IPS-NIHi7 (cell line): Measurements from ENCODE around the gene MYL6.

Experiments
- DNase-seq: peaks from one replicate; pipeline ENCODE4 v3.0.0; 2012; ENCODE audit warnings: mixed read lengths; ENCODE audit errors: extremely low spot score

MYL6 gene

DNA sequence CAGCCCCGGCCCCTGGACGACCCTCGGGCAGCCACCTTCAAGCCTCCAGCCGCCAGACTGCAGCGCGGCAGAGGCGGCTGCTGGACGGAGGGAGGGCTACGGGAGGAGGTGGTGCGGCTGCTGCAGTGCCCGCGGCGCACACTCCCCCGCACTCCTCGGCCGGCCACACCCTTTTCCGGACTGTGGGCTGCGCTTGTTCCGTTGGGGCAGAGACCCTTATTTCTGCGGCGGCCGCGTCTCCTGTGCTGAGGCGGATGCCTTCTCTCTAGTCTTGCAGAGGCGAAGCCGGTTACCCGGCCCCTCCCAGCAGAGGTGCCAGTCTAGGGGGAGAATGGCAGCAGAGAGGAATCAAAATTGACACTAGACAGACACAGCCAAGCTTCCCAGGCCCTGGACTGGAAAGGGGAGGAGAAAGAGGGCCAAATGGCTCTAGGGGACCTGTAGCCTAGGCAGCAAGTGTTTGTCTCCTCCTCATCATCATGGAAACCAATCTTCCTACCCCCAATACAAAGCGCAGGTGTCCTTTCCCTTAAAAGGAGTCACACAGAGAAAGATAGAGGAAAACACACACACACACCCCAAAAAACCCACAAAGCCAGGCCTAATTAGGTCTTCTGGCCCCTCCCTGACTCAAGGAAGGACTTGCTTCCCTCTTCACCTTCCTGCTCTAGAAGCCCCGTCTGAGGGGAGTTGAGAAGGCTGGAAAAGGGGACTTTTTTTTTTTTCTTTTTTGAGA is 28.8 kb upstream of the MYL6 start:
- DNase-seq: peak; percentile 79

GRCh38 chr12:56129942-56130495 is 28.1 kb upstream of the MYL6 start:
- DNase-seq: no peak

GRCh38 chr12:56130876-56131275 is 27.3 kb upstream of the MYL6 start:
- no peak for DNase-seq

DNA sequence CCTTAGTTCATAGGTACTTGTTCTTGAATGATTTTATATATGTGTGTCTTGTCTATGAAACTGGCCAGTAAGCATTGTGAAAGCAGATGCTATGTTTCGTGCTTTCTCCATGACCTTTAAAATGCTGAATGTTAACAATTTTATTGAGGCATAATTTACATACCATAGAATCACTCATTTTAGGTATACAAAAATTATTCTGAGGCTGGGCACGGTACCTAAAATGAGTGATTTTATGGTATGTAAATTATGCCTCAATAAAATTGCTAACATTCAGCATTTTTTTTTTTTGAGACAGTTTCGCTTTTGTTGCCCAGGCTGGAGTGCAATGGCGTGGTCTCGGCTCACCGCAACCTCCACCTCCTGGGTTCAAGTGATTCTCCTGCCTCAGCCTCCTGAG is 23.3 kb upstream of the MYL6 start:
- no peak for DNase-seq

- DNase-seq: no peak
Measured at GRCh38 chr12:56137853-56138571, 20.1 kb upstream of the MYL6 start.

GRCh38 chr12:56141946-56142784 is 16.0 kb upstream of the MYL6 start:
- DNase-seq: no peak

- DNase-seq: no peak
Measured at GRCh38 chr12:56143217-56143616, 14.9 kb upstream of the MYL6 start.

GRCh38 chr12:56143870-56144269 is 14.3 kb upstream of the MYL6 start:
- no peak for DNase-seq

DNA sequence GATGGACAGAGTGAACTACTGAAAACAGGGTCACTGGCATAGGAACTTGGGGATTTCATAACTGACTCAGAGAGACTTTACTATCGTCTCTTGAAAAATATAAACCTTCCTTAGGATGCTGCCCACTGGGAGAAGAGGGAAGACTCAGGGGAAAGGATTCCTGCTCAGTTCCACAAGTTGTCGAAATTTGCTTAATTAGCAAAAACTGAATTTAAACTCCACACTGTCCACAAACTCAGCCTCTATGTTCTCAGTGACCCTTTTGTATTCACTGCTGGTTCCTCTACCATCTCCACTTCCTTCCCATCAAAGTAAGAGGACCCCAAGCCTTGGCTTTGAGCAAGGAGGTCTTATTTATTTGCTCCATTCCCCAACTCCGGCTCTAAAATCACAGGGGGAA is 12.9 kb upstream of the MYL6 start:
- DNase-seq: no peak

DNA sequence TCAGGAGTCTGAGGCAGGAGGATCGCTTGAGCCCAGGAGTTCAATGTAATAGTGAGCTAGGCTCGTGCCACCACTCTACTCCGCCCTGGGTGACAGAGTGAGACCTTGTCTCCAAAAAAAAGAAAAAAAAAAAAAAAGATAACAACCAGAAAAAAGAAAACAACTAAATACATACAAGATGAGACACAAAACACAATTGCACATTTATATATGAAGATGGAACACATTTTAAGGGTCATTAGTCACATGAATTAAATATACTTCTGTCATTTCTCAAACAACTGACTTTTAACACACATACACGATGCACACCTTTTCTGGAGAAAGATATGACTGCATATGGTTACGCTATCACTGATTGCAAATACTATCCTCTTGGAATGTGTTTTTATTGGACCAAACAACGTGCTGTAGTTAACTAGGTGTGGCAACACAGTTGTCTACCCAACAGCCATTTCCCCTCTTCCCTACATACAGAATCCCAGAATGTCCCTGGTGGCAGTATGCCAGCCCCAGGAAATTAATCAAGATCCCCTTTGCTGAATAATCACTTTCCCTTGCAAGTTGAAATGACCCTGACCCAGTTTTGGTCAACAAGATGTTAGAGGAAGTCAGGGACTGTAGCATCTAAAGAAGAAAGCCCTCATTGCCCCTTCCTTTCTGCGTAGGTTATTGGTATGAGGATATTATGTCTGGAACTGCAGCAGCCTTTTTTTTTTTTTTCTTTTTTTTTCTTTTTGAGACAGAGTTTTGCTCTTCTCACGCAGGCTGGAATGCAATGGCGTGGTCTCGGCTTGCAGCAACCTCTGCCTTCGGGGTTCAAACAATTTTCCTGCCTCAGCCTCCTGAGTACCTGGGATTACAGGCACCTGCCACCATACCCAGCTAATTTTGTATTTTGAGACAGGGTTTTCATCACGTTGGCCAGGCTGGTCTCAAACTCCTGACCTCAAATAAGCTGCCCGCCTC is 11.4 kb upstream of the MYL6 start:
- DNase-seq: no peak

DNA sequence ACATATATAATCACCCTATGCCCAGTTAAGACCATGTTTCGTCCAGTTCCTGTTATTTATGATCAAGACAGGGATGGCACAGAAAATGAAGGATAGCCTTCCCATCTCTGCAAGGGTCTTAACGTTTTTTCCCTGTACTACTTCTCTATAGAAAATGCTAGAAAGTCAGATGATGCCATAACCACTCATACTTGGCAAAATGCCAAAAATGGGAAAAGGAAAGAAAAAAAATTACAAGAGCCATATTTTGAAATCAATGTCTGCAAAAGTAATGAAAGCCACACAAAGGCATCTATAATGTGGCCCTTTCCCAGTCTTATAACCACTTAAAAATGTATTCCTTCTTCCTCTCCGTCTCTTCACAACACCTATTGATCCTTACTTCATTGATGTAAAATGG is 7.6 kb upstream of the MYL6 start:
- DNase-seq: no peak

- peak; percentile 73 for DNase-seq
Measured at GRCh38 chr12:56151672-56152131, 6.5 kb upstream of the MYL6 start.

DNA sequence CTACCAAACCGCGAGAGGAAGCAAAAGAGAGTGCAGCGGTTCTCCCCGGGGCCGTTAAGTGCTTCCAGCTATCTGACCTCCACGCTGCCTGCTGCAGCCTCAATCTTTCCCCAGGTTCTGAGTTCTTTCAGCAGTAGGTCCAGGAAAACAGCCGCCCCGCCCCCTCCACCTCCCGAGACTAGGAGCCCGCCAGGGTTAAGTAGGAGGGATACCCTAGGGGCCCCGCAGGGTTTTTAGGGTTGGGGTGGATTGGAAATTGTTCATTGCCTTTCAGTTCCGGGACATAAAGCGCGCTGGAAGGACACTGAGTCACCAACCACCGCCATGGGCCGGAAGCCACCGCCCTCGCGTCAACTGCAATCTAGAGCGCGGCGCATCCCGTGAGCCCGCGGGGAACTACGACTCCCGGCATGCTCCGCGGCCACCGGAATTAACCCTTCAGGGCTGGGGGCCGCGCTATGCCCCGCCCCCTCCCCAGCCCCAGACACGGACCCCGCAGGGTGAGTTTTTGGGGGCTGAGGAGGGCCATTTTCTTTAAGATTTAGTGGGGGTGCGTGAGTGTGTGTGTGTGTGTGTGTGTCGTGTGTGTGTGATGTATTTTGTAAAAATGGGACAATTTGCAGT is 5.9 kb upstream of the MYL6 start, which contains the start of gene MYL6B:
TSS of gene MYL6B (plus strand) at position 456 of the 624 bp plus-strand sequence. CDS start 1,332 bp downstream, outside the sequence.
- DNase-seq: peak; percentile 93

- DNase-seq: no peak
Measured at GRCh38 chr12:56152756-56153677, 5.1 kb upstream of the MYL6 start.

DNA sequence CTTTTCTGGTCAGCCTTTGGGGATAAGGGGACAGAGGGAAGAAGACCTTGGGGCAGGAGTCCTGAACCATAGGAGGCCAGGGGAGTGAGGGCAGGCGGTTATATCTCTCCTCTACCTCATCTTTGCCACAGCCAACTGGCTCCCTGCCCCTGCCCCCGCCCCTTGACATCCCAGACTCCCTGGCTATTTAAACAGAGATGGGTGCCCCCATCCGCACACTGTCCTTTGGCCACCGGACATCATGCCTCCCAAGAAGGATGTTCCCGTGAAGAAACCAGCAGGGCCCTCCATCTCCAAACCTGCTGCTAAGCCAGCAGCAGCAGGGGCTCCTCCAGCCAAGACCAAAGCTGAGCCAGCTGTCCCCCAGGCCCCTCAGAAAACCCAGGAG is 4.5 kb upstream of the MYL6 start:
- no peak for DNase-seq

DNA sequence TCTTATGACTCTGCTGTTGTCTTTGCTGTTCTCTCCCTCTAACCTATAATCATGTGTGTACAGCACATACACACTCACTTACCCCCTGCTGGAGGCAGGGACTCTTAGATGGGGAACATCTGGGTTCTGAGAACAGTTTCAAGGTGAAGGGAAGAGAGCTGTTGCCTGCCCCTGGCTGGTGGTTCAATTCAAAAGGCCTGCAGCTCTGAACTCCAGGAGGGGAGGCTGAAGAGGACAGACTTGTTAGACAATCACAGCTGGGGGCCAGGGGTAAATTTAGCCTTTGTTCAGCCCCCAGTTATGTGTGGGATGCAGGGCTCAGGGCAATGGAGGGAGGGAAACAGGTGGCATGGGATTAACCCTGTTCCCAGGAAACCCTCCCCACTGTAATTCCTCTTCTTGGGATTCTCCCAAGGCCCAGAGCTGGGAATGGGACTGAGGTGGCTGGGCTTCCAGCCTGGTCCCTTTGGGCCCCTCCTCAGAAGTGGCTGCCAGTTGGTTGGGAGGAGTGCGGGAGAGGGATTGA is 3.9 kb upstream of the MYL6 start:
- DNase-seq: no peak

GRCh38 chr12:56154818-56155217 is 3.3 kb upstream of the MYL6 start:
- no peak for DNase-seq

GRCh38 chr12:56155256-56155845 is 2.8 kb upstream of the MYL6 start:
- DNase-seq: no peak
